A673 (cell line): ENCODE results near the gene ANAPC10. TPM values are rescaled to one million over a fixed set of nuclear protein-coding genes. Genes with fewer than 3 reads are reported as not detected.
A peak's percentile ranks its signal among the peaks of the same experiment; 100 is the strongest.

ENCODE experiments used
- BruUV-seq: library from RNA; stranded (reverse); fragments of 400-500 nt; replicated peaks from 2 replicates; lab custom pipeline; 2021; lab: Mats Ljungman, UMichigan
- CTCF ChIA-PET: fragments of 300-600 bp; sonication (Branson Sonifier 250); formaldehyde crosslinking; loops from one replicate; lab custom pipeline; 2022; ENCODE audit warnings: antibody characterized with exemption; lab: Charles Lee
- POLR2A ChIA-PET: fragments of 300-600 bp; sonication (Branson Sonifier 250); formaldehyde crosslinking; loops from one replicate; lab custom pipeline; 2022; ENCODE audit warnings: antibody characterized with exemption; ENCODE audit not compliant: low non-redundant PET; lab: Charles Lee
- DNase-seq: peaks from one replicate; pipeline ENCODE4 v3.0.0-alpha.2; 2015; ENCODE audit warnings: low spot score
- H3K27ac ChIP-seq: fragments of 200-600 bp; sonication (generic); 2 replicates; pipeline ENCODE4 v1.5.1; 2016; ENCODE audit warnings: mixed run types, low read depth, mild to moderate bottlenecking, mixed read lengths, antibody characterized with exemption, low read length; ENCODE audit not compliant: poor library complexity, severe bottlenecking
- H3K27me3 ChIP-seq: fragments of 200-600 bp; sonication (generic); replicated peaks from 2 replicates; pipeline ENCODE4 v1.6.1; 2017; ENCODE audit warnings: mixed run types, low read depth, mild to moderate bottlenecking, mixed read lengths, antibody characterized with exemption, low read length; ENCODE audit not compliant: insufficient read depth, poor library complexity
- H3K36me3 ChIP-seq: fragments of 200-600 bp; sonication (generic); 2 replicates; pipeline ENCODE4 v1.6.1; 2016; ENCODE audit warnings: mixed run types, mild to moderate bottlenecking, mixed read lengths, antibody characterized with exemption, low read length; ENCODE audit not compliant: insufficient read depth, poor library complexity, severe bottlenecking
- H3K4me1 ChIP-seq: fragments of 200-600 bp; sonication (generic); 2 replicates; pipeline ENCODE4 v1.6.1; 2017; ENCODE audit warnings: mixed run types, mild to moderate bottlenecking, mixed read lengths, antibody characterized with exemption, low read length; ENCODE audit not compliant: insufficient read depth, poor library complexity, severe bottlenecking
- H3K4me3 ChIP-seq: fragments of 200-600 bp; sonication (generic); 2 replicates; pipeline ENCODE4 v1.5.1; 2016; ENCODE audit warnings: low read depth, mixed run types, mild to moderate bottlenecking, mixed read lengths, low read length; ENCODE audit not compliant: poor library complexity, severe bottlenecking
- H3K9me3 ChIP-seq: fragments of 200-600 bp; sonication (generic); 2 replicates; pipeline ENCODE4 v1.6.1; 2016; ENCODE audit warnings: mixed run types, low read depth, mild to moderate bottlenecking, mixed read lengths, antibody characterized with exemption, low read length; ENCODE audit not compliant: poor library complexity, severe bottlenecking
- CTCF ChIP-seq: fragments of 300-800, 200-600 bp; sonication (generic); conservative IDR thresholded peaks from 2 replicates; pipeline ENCODE4 v1.5.1; 2017; ENCODE audit warnings: low read depth, mild to moderate bottlenecking, antibody characterized with exemption, low read length, moderate library complexity, mixed read lengths
- EZH2 ChIP-seq: fragments of 200-600 bp; sonication (generic); IDR thresholded peaks from 2 replicates; pipeline ENCODE4 v1.6.1; 2017; ENCODE audit warnings: borderline replicate concordance, low read depth, mild to moderate bottlenecking, mixed read lengths, antibody characterized with exemption, low read length; ENCODE audit not compliant: poor library complexity, severe bottlenecking
- intact Hi-C: fragments of 100-400 bp; cut with micrococcal nuclease; formaldehyde crosslinking; loops from one replicate; pipeline ENCODE4 v1.10.0; 2022; ENCODE audit not compliant: unreplicated experiment
- total RNA-seq: library from RNA; stranded (reverse); gene quantifications from 2 replicates; pipeline ENCODE4 v1.2.3, GENCODE V29; 2021

The ANAPC10 gene
- total RNA-seq, 1 experiment from 2014 or later, result 30.5 TPM

- no peak for DNase-seq
- ChIA-PET CTCF (no interaction called here), POLR2A (no interaction called here)
- no peaks in the 10 kb centered on the region for H3K27me3 ChIP-seq
- intact Hi-C loops, result no loop called here
- H3K27ac ChIP-seq, result no peak overlapping the region
- H3K36me3 ChIP-seq, result no peaks in the 10 kb centered on the region
- H3K4me1 ChIP-seq, result peaks cover under 1% of the 10 kb centered on the region
- TF ChIP-seq CTCF (no peak), EZH2 (no peak)
- no peak overlapping the region for H3K4me3 ChIP-seq
- BruUV-seq, result no TSS peak
- no peaks in the 10 kb centered on the region for H3K9me3 ChIP-seq
Observed at GRCh38 chr4:145071560-145071959, 26.4 kb downstream of the ANAPC10 start.

DNA sequence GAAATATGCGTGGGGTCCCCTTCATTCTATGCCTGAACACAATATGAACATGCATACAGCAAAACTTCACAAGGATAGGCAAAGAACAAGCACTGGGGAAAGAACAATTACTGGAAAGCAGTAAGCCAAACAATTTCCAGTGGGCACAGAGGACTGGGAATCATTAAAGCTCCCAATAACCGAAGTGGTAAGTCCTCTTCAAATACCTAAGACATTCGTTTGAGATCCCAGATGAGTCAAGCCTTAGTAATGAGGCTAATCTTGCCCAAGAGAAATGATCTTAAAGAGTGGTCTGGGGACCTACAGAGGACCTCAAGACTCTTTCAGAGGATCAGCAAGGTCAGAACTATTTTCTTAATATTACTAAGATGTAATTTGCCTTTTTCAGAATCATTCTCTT, 28.6 kb downstream of the ANAPC10 start:
- ChIA-PET POLR2A (no interaction called here), CTCF (no interaction called here)
- Histone ChIP-seq H3K27me3 (no peaks in the 10 kb centered on the region), H3K4me1 (peaks cover 17% of the 10 kb centered on the region), H3K27ac (no peak overlapping the region), H3K36me3 (no peaks in the 10 kb centered on the region), H3K9me3 (no peaks in the 10 kb centered on the region), H3K4me3 (no peak overlapping the region)
- intact Hi-C loops, result loop anchor here (10.0 kb wide), 1 partner anchor 445 kb away; no protein-coding TSS in a partner anchor
- no peak for TF ChIP-seq CTCF
- no peak for TF ChIP-seq EZH2
- BruUV-seq, result no TSS peak
- no peak for DNase-seq

GRCh38 chr4:145066063-145066501, 31.9 kb downstream of the ANAPC10 start:
- no peaks in the 10 kb centered on the region for H3K27me3 ChIP-seq
- no peak overlapping the region for H3K4me3 ChIP-seq
- peak; percentile 81 for DNase-seq
- TF ChIP-seq EZH2, result no peak
- no peak for TF ChIP-seq CTCF
- H3K9me3 ChIP-seq, result no peaks in the 10 kb centered on the region
- H3K27ac ChIP-seq, result no peak overlapping the region
- H3K4me1 ChIP-seq, result peaks cover 20% of the 10 kb centered on the region
- no TSS peak for BruUV-seq
- POLR2A ChIA-PET, result no interaction called here
- no peaks in the 10 kb centered on the region for H3K36me3 ChIP-seq
- intact Hi-C loops, result loop anchor here (10.0 kb wide), 1 partner anchor 441 kb away; no protein-coding TSS in a partner anchor
- CTCF ChIA-PET, result no interaction called here
